ENCODE results near the gene MGAT4D.

DNA sequence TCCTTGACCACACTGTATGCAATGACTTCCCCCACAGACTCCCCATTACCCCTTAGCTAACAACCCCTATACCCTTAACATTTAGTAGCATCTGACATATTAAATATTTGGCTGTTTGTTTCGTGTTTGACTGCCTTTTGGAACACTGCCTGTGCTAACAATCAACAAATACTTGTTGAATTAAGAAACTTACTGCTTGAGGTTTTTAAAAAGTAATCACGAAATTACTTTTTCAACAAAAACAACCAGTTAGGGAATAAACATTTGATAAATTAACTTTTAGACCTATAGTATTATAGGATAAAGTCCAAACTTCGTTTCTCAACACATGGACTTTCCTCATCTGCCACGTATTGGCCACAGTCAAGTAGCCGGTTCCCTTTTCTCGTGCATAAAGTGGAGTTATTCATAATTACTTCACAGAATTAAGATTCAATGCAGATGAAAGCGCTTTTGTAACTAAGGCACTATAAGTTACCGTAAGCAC, 25.3 kb upstream of the MGAT4D start:
- TF ChIP-seq, protein P1, sequence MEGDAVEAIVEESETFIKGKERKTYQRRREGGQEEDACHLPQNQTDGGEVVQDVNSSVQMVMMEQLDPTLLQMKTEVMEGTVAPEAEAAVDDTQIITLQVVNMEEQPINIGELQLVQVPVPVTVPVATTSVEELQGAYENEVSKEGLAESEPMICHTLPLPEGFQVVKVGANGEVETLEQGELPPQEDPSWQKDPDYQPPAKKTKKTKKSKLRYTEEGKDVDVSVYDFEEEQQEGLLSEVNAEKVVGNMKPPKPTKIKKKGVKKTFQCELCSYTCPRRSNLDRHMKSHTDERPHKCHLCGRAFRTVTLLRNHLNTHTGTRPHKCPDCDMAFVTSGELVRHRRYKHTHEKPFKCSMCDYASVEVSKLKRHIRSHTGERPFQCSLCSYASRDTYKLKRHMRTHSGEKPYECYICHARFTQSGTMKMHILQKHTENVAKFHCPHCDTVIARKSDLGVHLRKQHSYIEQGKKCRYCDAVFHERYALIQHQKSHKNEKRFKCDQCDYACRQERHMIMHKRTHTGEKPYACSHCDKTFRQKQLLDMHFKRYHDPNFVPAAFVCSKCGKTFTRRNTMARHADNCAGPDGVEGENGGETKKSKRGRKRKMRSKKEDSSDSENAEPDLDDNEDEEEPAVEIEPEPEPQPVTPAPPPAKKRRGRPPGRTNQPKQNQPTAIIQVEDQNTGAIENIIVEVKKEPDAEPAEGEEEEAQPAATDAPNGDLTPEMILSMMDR (IDR thresholded peaks at IDR 0.05) = no peak
- TF ChIP-seq EZH2 (IDR thresholded peaks at IDR 0.05; ENCODE audit: borderline replicate concordance, insufficient read depth, low read depth, low read length, poor library complexity, severe bottlenecking) = no peak
